GM04503 (cell line): ENCODE results near the gene GPR37L1.
"Not testable (repeated sequence)": the region's sequence is repeated elsewhere in the genome, so short reads cannot be mapped to it uniquely, and the experiment has no call there.

Source experiments
- DNase-seq: peaks from one replicate; pipeline ENCODE4 v3.0.0-alpha.2; 2012; ENCODE audit warnings: low read depth

GPR37L1 gene

DNA sequence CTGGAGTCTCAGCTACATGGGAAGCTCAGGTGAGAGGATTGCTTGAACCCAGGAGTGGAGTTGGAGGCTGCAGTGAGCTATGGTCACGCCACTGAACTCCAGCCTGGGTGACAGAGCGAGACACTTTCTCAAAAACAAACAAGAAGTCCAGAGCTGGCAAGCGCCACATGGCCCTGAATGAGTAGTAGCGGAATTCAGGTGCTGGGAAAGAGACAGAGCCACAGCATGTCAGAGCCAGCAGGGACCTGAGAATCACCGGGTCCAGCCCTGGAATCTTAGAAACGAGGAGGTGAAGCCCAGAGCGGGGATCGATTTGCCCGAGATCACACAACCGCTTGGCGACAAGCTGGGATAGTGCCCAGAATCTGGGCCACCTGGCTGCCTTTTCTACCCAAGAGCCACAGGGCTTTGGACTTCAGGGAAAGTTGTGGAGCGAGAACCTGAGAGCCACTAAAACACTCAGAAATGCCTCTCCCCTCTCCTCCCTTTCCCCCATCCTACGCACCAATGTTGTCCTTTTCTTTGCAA lies 12.0 kb downstream of the GPR37L1 start:
- DNase-seq = no peak

GRCh38 chr1:202135221-202135721 lies 12.6 kb downstream of the GPR37L1 start:
- no peak for DNase-seq

DNA sequence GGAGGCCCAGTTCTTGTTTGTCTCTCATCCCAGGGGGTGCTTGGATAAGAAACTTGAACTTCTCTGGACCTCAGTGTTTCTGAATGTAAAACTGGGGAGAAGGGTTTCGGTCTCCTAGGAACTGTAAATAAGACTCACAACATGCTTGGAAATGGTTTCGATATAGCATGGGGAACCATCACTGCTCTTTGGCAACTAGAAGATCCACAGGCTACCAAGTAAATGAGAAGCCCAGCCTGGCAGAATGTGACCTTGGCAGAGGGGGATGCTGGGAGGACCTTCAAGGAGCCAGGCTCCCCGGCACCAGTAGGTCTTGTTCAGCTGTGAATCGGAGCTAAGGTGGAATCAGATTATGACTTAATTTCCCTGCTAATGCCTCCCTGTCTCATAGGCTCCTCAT lies 18.1 kb downstream of the GPR37L1 start:
- DNase-seq = no peak

DNA sequence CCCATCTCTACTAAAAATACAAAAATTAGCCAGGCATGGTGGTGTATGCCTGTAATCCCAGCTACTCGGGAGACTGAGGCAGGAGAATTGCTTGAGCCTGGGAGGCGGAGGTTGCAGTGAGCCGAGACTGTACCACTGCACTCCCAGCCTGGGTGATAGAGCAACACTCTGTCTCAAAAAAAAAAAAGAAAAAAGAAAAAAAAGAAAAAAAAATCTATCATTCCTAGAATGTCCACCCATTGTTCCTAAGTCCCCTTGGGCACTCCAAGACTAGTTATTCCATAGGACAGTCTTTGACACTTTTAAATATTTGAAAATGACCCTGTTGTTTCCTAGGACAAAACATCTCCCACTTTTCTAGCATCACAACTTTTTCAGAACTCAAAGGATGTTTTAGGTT lies 18.8 kb downstream of the GPR37L1 start:
- not testable (repeated sequence) for DNase-seq

DNA sequence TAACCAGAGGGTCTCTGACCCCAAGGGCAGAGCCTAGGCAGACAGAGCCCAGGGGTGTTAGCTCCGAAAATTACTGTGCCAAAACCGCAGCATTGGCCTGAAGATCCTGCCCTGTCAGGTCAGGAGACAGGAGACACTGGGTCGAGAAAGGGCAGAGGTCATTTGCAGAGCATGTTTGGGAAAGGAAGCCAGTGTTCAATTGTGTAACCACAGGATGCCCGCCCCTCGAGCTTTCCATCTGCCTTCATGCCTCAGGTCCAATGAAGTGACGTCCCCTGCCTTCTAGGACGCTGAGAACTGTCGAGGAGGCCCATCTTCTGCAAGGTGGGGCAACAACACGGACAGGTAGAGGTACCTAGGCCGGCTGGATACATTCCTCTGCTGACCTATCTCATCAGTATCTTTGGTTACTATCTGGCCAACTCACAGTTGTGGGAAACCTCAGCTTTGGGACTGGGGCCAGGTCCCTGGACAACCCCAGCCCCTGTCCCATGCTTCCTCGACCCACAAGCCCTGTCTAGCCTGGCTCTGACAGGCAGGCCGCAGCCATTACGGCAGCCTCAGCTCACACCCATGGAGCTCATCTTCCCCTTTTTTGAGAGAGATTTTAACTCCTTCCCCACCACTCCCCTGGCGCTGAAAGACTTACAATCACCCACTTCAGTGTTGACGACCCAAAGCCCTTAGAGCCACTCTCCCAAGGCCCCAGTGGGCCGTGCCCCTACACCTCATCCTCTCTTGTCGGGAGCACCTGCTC lies 20.5 kb downstream of the GPR37L1 start:
- no peak for DNase-seq

- no peak for DNase-seq
Measured at GRCh38 chr1:202143768-202144401, 21.2 kb downstream of the GPR37L1 start.

DNA sequence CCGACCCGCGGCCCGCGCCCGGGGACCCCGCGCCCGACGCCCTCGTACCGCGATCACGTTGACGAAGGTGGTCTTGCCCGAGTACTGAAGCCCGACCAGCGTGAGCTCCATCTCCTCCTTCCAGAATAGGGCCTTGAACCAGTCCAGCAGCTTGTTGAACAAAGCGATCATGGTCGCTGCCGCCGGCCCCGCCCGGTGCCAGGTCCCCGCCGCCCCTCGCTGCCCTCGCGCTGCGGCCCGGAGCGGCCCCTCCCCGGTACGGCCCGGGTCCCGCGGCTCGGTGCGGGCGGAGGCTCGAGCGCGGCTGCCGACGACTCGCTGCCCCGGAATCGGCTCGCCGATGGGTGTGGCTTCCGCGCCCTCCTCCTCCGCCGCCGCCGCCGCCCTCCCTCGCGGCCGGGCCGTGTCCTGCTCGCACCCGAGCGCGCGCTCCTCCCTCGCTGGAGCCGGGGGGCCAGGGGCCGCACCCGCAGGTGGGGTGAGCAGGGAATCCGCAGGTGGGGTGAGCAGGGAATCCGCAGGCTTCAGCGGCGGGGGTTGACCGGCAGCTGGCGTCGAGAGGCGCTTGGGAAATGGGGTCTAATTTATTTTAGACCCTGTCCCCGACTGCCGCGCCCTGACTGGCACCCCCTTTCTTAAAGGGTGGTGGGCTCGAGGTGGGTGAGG lies 21.8 kb downstream of the GPR37L1 start, which contains the start of gene ARL8A:
ARL8A (minus strand) TSS at position 336 of the 666 bp plus-strand sequence; CDS start at position 171, 165 bp downstream.
- no peak for DNase-seq

DNA sequence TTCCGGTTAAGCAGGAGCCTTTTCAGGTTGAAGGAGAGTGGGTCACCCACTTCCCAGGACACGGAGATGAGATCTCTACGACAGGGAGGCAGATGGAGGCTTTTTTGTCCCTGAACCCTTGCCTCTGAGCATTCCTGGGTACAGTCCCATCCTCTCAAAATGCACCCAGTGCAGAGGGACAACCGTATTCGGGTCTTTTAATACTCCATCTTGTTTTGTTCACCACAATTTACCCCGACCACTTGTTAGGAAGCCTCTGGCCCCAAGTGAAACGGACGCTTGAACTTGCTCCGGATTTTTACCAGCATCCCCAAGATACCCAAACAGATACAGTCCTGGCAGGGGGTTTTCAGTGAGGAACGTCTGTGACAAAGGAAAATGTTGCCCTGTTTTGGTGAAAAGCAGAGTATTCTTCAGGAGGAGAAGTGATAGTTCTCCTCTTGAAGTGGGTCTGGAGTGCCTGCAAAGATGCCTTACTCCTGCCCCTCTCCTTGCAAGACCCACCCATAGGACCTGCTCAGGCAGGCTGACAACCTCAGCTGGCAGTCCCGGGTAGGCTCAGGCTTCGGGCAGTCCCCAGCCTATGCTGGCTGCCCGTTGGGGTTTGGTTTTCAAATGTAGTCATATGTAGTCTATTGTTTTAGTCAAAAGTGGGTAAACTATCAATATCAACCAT lies 22.5 kb downstream of the GPR37L1 start:
- no peak for DNase-seq

- DNase-seq = not testable (repeated sequence)
Measured at GRCh38 chr1:202145744-202146140, 23.0 kb downstream of the GPR37L1 start.

GRCh38 chr1:202146279-202146678 lies 23.6 kb downstream of the GPR37L1 start:
- no peak for DNase-seq

DNA sequence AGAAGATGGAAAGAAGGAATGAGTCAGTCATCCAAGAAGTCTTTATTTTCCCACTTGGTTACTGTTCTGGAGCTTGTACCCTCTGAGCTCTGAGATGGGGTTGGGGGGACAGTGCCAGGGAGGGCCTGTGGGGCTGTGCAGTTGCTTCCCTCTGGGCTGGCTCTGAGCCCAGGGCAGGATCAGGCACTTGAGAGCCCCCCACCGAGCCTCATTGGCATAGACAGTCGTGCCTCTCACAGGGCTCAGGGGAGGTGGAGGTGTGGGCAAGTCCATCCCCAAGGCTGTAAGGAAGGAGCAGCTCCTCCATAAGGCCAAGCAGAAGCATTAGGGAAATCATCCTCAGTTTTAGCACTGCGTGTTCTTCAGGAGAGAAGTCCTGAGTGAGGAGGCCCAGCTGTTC lies 24.3 kb downstream of the GPR37L1 start:
- DNase-seq = no peak

GRCh38 chr1:202148391-202148790 lies 25.7 kb downstream of the GPR37L1 start:
- no peak for DNase-seq

GRCh38 chr1:202149566-202149965 lies 26.8 kb downstream of the GPR37L1 start:
- DNase-seq = no peak

- DNase-seq = no peak
Measured at GRCh38 chr1:202150187-202150586, 27.5 kb downstream of the GPR37L1 start.

- DNase-seq = no peak
Measured at GRCh38 chr1:202150602-202151001, 27.9 kb downstream of the GPR37L1 start.

- no peak for DNase-seq
Measured at GRCh38 chr1:202151045-202151444, 28.3 kb downstream of the GPR37L1 start.

DNA sequence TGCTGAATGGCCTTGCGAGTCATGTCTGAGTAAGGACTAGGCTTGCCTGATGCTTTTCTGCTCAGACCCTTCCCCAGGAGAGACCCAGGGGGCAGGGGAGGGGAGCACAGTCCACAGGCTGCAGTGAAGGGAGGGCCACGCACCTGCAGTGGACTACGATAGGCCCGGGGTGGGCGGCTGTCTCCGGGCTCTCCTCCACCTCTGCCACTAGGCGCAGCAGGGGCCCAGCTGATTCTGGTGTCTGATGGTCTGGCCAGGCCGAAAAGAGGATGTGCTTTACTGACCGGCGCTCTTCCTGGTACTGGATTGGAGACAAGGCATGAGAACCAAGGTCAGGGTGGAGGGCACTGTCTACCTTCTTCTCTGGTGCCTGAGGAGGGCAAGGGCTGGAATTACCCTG lies 29.7 kb downstream of the GPR37L1 start:
- no peak for DNase-seq

DNA sequence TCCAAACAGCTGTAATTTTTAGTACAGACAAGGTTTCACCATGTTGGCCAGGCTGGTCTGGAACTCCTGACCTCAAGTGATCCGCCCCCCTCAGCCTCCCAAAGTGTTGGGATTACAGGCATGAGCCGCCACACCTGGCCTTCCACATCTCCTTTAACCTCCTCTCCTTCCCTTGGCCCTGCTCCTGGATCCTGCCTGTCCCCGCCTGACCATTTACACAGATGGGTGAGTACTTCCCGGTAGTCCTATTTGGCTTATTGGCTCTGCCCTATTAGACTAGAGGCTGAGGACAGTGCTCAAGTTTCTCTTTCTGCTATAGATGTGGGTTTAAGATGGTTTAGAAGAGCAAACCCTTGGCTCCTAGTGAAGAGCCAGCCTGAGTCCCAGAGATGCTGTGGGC lies 30.6 kb downstream of the GPR37L1 start:
- DNase-seq = no peak

DNA sequence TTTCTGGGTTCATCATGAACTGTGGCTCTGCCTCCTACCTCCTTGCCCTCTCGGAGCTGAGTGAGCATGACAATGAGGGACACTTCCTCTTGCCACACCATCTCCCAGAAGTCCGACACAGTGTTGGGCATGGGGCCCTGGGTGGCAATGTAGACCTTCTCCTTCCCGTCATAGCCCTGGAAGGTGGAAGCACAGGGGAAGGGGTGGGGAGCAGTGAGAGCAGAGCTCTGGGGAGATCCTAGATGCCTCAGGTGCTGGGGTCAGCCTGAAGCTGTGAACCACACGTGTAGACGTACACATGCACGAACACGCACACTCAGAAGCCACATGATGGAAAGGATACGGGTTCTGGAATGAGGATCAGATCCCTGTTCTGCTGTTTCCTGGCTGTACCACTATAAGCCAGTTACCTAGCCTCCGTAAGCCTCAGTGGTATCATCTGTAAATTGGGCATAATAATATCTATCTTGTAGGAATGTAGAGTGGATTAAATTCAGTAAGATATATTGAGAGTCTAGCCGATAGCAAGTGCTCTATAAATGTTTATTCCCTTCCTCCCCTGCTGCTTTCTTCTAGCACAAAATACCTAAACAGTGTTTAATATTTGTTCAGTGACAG lies 31.5 kb downstream of the GPR37L1 start:
- DNase-seq = no peak

- DNase-seq = peak; percentile 25
Measured at GRCh38 chr1:202154766-202155477, 32.2 kb downstream of the GPR37L1 start.

DNA sequence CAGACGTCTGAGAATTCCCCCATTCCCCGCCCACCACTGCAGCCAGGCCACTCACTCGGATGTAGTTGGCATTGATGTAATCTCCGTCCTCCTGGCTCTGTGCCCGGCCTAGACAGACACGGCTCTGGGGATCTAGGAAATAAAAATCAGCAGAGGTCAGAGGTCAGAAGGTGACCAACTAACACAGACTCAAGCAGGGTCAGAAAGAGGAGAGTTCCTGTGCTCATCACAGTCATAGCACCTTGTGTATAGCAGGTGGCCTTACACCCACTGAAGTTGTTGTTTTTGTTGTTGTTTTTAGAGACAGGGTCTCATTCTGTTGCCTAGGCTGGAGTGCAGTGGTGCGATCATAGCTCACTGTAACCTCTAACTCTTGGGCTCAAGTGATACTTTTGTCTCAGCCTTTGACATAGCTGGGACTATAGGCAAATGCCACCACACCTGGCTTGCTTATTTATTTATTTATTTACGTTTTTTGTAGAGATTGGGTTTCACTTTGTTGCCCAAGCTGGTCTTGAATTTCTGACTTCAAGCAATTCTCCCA lies 32.8 kb downstream of the GPR37L1 start:
- no peak for DNase-seq
